COLO829 (cell line): ENCODE data around the gene REEP1.

Experiments
- DNase-seq: peaks from one replicate; pipeline ENCODE4 v3.0.0; 2012; ENCODE audit warnings: low spot score

REEP1 gene, protein sequence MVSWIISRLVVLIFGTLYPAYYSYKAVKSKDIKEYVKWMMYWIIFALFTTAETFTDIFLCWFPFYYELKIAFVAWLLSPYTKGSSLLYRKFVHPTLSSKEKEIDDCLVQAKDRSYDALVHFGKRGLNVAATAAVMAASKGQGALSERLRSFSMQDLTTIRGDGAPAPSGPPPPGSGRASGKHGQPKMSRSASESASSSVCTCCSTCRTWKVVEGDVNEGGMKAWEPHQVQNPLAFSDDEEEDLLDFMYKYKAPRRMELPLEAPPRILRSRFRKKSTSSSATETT

DNA sequence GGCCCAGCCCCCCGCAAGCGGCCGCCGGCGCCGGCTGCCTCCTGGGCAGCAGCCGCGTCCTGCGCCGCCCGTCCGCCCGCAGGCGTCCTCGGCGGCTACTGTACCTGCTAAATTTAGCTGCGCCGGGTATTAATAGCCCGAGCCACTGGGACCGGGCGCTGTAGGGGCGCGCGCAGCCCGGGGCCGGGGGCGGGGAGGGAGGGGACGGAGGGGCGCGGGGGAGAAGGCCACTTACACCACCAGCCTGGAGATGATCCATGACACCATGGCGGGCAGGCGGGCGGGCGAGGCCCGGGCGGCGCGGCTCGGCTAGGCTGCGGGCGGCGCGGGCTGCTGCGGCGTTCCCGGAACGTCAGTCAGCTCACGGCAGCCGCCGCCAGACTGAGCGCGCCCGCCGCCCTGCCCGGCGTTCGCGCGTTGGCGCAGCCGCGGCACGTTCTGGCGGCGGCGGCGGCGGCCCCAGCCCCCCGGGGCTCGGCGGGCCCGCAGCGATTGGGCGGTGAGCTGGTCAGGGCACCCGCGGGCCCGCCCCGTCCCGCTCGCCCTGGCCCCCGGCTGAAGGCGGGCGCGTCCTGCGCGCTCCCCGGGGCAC, at the start of gene REEP1:
TSS of gene REEP1 (minus strand) at position 383 of the 592 bp plus-strand sequence. CDS start at position 267, 116 bp downstream.
- no peak for DNase-seq

DNA sequence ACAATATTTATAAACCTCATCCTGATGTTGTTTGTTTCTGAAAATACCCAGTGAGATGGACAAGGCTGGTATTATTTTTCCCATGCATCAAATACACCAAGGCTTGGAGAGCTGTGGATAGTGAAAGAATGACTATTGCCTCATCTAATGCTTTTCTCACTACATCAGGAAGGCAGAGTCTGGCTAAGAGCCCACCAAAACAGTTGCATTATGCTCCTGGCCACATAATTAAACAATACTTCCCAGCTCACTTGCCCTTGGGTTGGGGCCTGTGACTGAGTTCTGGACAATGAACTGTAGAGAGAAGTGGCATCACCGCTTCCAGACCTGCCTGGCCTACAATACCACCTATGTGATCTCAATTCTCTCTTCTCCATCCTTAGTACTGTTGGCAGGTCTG, 46.4 kb upstream of the REEP1 start:
- DNase-seq: no peak

DNA sequence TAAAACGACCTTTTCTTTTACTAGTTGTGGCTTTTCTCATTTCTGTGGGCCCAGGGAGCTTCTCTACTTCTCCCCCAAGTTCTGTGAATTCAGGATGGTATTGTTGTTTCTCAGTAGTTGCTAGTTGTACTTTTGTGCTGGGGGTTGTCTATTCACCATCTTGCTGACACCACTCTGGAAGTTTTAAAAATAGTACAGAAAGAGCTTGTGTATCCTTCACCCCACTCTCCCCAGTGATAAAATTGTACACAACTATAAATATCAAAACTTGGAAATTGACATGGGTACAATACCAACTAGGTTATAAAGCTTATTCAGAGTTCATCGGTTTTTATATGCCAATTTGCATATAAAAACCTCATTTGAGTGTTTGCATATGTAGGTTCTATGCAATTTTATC, 45.3 kb upstream of the REEP1 start:
- DNase-seq: no peak

DNA sequence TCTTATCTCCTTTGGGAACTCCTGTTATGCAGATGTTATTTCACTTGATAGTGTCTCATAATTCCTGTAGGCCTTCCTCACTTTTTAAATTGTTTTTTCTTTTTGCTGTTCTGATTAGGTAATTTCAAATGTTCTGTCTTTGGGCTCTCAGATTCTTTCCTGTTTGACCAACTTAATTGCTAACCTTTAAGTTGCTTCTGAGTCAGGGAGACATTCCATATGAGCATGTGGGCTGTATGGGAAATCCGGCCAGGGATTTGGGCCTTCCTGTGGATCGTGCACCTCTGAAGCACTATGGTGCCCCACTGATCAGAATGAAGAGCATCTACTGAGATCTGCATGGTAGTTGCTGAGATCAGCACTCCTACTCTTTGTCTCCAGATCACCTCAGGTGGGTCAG, 44.7 kb upstream of the REEP1 start:
- DNase-seq: no peak

DNA sequence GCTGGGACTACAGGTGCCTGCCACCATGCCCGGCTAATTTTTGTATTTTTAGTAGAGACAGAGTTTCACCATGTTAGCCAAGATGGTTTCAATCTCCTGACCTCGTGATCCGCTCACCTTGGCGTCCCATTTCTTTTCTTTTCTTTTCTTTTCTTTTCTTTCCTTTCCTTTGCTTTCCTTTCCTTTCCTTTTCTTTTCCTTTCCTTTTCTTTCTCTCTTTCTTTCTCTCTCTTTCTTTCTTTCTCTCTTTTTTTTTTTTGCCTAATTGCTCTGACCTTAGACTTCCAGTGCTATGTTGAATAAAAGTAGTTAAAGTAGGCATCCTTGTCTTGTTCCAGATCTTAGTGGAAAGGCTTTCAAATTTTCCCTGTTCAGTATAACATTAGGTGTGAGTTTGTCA, 41.0 kb upstream of the REEP1 start:
- no peak for DNase-seq

DNA sequence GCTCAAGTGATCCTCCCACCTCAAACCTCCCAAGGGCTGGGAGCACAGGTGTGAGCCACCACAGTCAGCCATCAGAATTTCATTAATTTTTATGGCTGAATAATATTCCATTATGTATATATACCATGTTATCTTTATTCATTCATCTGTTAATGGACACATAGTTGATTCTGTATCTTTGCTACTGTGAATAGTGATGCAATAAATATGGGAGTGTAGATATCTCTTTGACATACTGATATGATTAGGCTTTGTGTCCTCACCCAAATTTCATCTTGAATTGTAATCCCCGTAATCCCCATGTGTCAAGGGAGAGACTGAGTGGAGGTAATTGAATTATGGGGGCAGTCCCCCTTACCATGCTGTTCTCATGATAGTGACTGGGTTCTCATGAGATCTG, 38.2 kb upstream of the REEP1 start:
- no peak for DNase-seq

DNA sequence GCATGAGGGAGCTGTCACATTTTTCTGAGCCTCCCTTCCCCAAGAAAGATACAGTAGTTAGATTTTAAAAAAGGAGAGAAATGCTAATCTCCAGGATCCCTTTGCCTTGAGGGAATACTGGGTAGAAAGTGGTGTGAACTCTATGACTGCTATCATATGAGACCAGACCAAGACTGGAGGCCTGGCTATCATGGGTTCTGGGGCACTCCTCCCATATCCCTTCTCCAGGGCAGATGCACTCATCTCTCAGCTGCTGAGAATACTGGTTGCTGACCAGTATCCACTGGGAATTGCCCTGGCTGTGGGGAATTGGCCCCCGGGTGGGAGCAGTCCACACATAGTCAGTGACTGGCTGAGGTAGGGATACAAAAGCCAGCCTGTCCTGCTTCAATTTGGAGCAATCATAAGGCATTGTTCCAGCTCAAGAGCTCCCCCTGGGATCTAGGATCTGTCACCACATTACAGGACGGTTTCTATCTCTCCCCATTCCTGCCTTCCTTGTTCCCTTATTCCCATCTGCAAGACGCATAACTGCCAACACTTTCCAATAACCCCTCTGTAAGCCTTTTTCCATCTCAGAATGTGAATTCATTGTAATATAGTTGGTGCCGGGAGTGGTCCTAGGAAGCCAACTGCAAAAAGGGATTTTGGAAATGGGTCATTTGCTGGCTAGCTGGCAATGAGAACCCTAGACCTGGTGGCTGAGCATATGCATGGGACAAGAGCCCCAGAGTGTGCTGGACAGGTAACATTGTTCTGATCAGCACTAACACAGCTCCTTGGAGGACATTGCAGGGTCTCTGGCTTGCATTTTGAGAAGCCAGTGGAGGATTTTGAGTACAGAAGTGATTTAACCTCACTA, 35.4 kb upstream of the REEP1 start:
- DNase-seq: peak; percentile 50

DNA sequence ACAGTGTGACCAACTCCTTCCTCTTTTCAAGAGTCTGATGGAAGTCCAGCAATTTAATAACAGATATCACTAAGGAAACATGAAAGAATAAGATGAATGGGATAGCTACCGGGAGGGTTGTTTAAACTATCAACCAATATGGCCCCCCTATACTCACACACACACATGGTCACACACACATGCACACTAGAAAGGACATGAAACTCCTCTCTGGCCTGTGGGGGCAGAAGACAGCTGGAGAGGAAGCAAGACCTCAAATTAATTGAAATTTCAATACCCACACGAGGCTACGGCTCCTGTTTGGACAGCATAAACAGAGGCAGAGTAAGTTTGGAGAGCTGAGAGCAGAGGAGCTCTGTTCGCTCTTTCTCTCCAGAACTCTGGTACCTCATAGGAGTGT, 34.7 kb upstream of the REEP1 start:
- no peak for DNase-seq

DNA sequence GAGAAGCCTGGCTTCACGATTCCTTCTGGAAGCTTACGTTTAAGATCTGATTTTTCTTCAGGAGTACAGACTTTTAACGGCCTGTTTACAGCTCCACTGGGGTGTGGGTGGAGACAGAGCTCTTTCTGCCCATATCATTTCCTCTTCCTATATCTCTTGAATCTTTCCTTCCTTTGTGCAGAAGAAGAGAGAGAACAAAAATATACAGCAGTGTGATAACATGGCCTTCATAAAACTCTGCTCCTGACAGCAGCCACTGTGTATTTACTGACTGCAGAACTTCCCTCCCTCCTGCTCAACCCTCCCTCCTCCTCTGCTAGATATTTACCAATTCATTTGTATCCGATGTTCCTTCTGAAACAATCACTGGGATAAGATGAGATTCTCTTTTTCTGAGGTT, 34.1 kb upstream of the REEP1 start:
- no peak for DNase-seq

DNA sequence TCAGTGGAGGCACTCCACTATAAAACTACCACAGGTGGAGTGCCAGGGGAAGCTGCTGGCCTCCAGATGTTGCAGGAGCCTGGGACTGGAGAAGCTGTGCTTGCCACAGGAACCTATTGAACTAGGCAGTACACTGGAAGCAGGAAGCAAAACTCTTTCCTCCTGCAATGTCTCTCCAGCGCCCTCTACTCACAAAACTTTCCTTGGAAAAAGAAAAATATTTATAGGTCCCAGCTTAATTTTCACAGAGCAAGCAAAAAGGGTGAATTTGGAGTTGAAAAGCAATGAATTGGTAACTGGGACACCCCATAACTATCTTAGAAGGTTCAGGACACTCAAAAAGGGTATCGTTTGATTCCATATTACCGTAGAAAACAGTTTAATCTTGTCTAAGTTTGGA, 33.2 kb upstream of the REEP1 start:
- no peak for DNase-seq

DNA sequence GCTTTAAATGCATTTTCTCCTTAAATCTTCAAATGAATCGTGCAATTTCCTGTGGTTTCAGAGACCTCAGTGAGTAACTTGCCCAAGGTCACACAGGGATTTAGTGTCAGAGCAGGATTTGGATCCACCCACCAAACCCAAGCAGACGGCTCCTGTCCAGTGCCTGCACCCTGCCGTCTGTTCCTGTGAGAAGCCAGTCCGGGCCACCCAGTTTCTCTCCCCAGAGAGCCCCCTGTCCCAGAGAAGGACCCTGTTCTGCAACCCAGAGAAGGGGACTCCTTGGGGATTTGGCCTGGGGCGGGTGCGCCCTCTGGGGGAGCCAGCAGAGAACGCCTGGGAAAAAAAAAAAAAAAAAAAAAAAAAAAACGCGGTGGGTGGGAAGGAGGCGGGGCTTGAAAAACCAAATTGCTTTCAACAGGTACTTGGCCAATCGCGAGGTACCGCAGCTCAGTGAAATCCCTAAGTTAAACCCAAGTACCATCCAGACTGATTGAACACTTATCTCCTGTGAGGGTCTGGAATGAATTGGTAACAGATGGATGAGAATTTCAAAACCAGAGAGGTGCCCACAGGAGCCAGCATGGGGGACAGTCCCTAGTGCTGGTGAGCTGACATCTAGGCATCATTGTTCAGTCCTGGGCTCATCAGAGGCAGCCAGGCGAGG, 30.9 kb upstream of the REEP1 start:
- DNase-seq: peak; percentile 52

DNA sequence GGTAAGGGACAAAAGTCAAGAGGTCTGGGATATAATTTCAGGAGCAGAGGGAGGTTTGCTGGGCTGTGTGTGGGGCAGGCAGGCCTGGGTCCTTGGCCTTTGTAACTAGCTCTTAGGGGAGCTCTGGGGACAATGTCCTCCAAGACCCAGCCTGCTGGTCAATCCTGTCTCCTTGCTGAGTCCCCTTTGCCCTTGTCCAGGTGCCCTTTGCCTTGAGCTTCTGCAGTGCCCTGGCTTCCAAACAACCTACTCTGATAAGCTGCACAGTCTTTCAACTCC, 30.0 kb upstream of the REEP1 start:
- no peak for DNase-seq

DNA sequence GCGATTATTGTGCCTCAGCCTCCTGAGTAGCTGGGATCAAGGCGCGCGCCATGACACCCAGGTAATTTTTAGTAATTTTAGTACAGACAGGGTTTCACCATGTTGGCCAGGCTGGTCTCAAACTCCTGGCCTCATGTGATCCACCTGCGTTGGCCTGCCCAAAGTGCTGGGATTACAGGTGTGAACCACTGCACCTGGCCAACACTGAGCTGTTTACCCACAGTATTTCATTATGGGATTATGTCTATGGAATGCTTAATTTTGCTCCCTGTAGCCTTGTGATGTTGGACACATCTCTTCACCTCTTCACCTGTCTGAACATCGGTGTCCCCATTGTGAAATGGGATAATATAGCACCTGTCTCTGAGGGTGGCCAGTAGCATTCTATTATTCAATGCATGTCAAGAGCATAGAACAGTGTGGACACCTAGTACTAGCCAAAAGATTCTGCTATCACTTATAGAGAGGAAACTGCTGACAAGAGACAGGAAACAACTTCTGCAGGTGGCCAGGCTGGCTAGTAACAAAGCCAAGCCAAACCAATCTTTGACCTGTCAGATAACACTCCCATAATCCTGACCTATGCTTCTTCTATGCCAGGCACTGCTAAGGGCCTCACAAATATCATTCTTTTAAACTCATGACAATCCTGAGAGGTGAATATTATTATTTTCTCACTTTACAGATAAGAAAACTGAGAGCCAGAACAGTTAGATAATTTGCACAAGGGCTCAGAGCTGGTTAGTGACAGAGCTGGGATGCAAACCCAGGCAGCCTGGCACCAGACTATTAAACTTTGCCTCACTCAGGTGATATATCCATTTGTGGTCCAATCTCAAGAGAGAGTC, 29.4 kb upstream of the REEP1 start:
- no peak for DNase-seq

DNA sequence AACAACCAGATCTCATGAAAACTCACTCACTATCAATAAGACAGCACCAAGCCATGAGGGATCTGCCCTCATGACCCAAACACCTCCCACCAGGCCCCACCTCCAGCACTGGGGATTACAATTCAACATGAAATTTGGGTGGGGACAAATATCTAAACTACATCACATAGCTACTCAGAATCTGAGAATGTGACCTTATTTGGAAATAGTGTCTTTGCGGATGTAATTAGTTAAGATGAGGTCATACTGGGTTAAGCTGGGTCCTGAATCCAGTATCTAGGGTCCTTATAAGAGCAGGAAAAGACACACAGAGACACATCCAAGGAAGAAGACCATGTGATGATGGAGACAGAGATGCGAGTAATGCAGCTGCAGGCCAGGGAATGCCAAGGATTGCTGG, 27.5 kb upstream of the REEP1 start:
- no peak for DNase-seq

DNA sequence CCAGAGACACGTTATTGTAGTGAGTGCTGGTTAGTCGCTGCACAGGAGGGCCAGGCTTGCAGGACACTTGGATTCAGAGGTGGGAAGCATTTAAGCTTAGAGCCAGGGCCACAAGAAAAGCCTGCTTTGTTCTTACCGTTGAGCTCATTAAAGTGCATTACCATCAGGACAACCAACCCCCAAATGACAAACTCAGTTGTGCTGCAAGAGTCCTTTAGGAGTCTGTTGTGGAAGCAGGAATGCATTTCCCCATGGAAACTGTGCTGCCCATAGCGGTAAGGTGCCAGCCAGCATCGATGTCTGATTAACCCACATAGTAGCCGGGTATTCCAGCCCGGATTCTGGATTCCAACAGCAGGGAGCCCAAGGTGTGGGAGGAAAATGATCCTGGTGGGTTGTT, 23.4 kb upstream of the REEP1 start:
- no peak for DNase-seq

DNA sequence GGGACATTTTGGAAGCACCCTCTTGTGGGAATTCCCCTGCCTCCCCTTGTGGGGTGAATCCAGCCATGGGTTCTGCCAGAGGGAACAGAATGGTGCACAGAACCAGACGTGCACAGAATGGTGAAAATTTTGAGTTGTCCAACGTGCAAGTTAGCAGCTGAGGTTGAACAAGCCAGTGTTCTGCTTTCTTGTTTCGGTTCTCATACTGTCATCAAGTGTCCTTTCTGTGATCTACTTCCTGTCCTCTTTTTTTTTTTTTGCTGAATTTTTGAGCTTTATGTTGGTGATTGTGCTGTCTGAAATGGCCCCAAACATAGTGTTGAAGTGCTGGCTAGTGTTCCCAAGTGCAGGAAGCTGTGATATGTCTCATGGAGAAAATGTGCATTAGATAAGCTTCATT, 21.5 kb upstream of the REEP1 start:
- DNase-seq: no peak

DNA sequence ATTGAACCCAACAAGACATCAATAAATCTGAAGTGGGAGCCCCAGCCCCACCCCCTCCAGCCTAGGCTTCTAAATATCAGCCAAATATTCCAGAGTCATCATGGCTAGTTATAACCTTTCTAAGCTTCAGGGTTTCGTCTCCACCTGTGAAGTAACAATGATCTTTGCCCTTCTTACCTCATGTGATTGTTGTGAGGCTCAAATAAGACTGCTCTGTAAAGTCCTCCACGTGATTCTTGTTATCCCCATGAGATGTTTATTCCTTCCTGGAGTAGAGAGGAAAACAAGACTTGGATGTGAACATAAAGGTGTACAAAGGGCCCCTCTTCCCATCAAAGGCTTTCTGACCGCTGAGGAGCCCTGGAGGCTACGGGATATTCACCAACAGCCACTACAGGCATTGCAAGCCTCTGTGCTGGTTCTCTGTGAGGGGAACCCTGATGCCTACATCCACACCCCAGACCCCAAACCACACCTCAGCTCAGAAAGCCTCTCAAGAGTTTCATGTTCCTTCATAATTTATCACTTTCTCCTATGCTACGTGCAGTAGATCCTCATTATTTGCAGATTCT, 20.1 kb upstream of the REEP1 start:
- DNase-seq: no peak

DNA sequence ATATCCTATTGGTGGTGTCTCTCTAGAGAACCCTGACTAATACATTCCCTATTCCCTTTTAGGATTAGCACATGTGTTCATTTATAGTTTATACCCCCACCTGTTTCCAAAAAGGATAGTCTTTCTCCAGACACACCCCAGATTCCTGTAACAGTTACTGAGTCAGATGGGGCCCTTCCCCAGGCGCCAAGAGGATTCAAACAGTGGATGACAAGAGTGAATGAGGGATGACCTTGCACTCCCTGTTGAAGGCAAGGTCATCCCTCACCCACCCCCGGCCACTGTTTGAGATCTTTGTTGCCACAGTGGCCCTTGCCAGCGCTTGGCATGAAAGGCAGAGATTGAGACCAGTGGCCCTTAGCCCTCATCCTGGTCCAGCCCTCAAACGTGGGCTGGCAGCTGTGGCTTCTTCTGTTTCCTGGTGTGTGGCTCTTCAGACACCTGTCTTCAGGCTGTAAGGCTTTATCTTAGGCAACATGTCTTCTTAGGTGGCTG, 15.3 kb upstream of the REEP1 start:
- DNase-seq: no peak

DNA sequence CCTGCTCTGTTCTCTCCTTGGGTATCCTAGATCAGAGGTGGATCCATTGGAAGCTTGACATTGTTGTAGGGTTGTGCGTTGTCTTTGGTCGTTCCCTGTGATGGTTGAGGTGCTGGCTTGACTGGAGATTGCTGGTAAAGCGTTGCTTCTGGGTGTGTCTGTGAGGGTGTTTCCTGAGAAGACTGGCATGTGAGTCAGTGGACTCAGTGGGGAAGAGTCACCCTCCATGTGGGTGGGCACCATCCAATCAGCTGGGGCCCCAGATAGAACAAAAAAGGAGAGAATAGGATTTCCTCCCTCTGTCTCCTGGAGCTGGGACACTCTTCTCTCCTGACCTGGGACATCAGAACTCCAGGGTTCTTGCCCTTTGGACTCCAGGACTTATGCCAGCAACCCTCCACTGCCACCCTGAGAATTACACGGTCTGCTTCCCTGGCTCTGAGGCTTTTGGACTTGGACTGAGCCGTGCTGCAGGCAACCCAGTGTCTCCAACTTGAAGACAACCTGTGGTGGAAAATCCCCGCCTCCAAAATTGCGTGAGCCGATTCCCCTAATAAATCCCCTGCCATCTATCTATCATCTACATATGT, 14.8 kb upstream of the REEP1 start:
- DNase-seq: no peak

DNA sequence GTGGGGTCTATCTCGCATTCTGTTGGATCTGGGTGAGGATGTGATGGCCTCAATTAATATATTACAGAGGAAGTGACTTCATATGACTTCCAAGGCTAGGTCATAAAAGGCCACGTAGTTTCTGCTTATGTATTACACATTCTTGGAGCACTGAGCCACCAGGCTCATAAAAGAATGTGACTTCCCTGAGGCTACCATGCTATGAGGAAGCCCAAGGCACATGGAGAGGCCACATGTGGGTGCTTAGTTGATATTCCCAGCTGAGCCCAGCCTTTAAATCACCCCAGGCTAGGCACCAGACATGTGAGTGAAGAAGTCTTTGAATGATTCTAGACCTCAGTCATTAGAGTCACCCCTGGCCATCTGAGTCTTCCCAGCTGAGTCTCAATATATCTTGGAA, 13.3 kb upstream of the REEP1 start:
- DNase-seq: no peak

DNA sequence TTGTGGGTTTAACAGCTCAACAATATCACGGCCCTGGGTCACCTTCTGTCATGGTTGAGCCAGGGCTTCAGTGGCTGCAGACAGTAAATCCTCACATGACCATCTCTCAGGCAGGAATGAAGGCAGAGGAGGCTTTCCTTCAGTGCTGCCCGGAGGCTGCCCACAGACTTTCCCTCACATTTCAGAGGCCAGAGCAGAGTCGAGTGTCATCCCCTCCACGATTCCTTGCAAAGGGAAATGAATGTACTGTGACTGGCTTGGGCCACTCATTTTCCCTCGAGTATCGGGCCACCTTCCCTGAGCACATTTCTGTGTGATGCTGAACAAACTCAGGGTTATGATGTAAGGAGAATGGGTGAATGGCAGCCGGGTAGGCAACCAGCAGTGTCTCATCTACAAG, 10.0 kb upstream of the REEP1 start:
- DNase-seq: no peak
